PFSK-1 (cell line): Measurements from ENCODE around the gene CCNI.

Experiments used
- POLR2AphosphoS5 ChIP-seq: IDR thresholded peaks from 2 replicates; pipeline ENCODE4 v1.6.1; 2012; ENCODE audit warnings: low read depth, mild to moderate bottlenecking, control low read depth, low read length, moderate library complexity
- TAF1 ChIP-seq: IDR thresholded peaks from 2 replicates; pipeline ENCODE4 v1.6.1; 2012; ENCODE audit warnings: low read length, control low read depth, borderline replicate concordance; ENCODE audit not compliant: insufficient read depth

DNA sequence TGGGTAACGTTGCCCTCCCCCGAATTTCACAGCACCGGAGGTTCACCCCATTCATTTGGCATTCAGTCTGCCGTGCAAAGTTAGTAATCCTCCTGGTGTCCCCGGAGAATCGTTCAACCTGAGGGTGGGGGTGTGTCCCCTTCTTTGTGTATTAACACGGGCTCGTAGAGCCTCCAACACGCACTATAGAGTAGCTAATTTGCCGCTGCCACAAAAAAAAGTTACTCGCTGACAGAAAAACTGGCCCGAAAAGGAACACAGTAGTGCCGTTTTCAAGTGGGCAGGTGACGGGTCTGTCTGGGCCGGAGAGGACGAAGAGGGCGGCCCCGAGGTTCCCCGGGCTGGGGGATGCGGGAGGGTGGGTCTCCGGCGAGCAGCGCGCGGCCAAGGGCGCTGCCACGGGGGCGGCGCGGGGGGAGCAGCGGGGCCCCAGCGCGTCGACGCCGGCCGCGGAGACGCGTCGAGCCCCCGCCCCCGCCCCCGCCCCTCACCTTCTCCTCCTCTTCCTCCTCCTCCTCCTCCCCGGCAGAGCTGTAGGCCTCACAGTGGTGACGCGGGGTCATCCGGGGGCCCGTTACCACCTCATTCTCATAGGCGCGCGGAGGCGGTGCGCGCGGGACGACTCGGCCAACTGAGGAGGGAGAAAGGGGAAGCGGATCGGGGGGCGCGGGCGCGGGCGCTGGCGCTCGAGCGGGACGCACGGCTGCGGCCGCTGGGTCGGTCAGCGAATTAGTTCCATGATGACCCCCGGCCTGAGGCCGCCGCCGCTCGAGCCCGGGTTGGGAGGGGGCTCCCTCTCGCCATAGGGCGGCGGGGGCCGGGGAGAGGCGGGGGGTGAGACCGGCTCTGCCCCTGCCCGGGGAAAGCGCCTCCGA lies 571 bp downstream of the CCNI start:
- TF ChIP-seq POLR2AphosphoS5 (no peak), TAF1 (no peak)
